IPS-NIHi11 (cell line): Measurements from ENCODE around the gene LEPR.
"Not testable (repeated sequence)": the region's sequence is repeated elsewhere in the genome, so short reads cannot be mapped to it uniquely, and the experiment has no call there.

Experiments
- DNase-seq: peaks from one replicate; pipeline ENCODE4 v3.0.0; 2012; ENCODE audit warnings: mixed read lengths, low spot score

Gene LEPR

GRCh38 chr1:65420590-65421350 is at the start of gene LEPR, which contains the start of gene LEPROT:
LEPR (plus strand) TSS chr1:65420668; CDS start chr1:65565566, 144,898 bp downstream.
LEPROT (plus strand) TSS chr1:65420668; CDS start chr1:65420725, 57 bp downstream.
- DNase-seq, result no peak

GRCh38 chr1:65371544-65371943 is 48.9 kb upstream of the LEPR start:
- no peak for DNase-seq

GRCh38 chr1:65372557-65372956 is 47.9 kb upstream of the LEPR start:
- DNase-seq, result no peak

GRCh38 chr1:65377496-65378246 is 42.8 kb upstream of the LEPR start:
- DNase-seq, result no peak

GRCh38 chr1:65378247-65378946 is 42.1 kb upstream of the LEPR start:
- DNase-seq, result no peak

DNA sequence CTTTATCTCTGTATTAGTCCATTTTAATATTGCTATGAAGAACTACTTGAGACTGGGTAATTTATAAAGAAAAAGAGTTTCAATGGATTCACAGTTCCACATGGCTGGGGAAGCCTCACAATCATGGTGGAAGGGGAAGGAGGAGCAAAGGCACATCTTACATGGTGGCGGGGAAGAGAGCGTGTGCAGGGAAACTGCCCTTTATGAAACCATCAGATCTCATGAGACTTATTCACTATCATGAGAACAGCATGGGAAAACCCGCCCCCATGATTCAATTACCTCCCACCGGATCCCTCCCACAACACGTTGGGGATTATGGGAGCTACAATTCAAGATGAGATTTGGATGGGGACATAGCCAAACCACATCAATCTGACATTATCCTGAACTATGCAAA is 36.0 kb upstream of the LEPR start:
- DNase-seq, result not testable (repeated sequence)

DNA sequence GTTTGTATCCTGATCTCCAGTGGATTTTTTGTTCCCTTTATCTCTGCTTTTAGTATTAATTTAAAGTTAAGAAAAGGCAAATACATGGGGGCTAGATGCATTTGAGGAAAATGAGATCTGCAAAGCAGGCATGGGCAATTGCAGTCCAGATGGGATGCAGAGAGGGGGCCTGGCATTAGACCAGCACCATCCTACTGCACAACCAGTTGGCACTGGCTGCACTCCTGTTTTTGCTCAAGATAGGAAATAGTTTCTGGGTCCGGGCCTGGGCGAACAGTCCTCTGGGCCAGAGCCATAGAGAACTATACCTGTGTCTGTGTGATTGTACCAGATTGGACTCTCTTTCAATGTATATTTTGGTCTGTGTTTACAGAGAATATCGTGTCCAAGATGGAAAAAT is 34.0 kb upstream of the LEPR start:
- DNase-seq, result no peak

- no peak for DNase-seq
Observed at GRCh38 chr1:65387821-65388220, 32.6 kb upstream of the LEPR start.

DNA sequence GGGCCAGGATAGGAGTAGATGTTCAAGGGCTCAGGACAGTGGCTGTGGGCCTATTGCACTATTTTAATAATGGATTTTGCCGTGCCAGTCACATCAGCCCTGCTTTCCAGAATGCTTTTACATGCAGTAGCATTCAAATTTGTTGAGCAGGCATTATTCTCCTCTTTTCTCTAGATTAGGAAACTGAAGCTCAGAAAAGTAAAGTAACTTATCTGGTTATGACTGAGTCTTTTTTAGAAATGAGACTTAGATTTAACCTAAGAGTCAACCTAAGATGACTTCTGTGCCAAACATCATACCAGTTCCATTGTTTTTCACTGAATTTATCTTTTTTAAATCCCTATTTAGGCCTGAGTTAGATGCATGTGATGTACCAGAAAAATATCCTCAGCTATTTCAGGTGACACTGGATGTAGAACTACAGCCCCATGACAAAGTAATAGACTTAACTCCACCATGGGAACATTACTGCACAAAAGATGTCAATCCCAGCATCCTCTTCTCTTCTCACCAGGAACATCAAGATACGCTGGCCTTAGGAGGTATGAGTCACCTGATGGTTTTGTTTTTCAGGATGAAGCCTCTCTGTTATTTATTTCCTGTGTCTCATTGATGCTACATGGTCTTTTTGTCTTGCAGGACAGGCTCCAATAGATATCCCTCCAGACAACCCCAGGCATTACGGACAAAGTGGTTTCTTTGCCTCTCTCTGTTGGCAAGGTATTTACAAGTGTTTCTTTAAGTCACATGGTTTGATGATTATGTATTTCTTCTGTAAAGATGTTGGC is 31.4 kb upstream of the LEPR start:
- DNase-seq, result no peak

GRCh38 chr1:65392497-65392896 is 28.0 kb upstream of the LEPR start:
- DNase-seq, result no peak

DNA sequence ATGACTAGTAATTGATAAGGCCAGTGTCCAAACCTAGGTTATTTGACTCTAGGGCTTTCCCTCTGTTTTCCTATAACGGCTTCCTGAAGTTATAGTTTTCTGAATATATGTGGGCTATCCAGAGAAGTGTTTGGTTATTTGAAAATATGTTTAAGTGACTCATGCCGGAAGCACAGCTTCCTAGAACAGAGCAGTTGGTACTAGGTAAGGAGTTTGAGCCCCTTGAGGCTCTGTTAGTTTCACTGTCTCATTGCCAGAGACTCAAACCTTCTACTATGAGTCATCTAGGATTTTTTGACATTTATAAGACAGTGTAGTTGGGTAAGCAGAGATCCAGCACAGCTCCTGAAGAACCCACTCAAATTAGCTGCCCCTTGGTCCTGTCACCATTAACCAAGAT is 27.1 kb upstream of the LEPR start:
- no peak for DNase-seq

DNA sequence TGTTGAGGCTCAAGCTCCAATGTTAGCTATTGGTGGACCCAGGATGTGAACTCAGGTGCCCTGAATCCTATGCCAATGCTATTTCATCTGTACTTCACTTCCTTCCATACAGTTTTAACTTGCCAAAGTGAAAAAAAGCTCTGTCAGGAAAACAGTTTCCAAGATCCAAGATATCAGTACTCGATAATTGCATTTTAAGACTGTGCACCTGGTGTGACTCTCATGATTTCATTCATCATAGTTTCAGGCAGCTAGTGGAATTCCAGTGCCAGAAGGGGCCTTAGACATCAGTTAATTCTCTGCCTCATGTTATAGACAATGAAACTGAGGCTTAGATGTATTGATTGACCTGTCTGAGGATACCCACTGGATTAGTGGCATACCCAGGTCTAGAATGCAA is 26.5 kb upstream of the LEPR start:
- no peak for DNase-seq

GRCh38 chr1:65395887-65396612 is 24.4 kb upstream of the LEPR start:
- peak; percentile 10 for DNase-seq

DNA sequence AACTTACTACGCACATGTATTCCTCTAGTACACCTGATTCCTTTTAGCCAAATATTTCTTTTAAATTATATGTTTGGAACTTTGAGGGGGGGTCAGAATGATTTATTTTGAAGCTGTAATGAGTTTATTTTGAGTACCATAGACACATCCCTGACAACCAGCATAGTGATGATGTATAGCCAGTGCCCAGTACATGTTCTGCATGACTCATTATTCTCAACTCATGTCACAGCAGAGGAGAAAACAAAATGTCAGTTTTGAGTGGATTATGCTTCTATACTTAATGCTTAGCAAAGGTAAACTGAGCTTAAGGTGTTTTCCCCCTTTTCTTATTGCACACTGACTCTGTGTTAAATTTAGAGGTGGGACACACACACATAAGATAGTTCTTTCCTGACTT is 22.4 kb upstream of the LEPR start:
- DNase-seq, result no peak

- no peak for DNase-seq
Observed at GRCh38 chr1:65399003-65399402, 21.5 kb upstream of the LEPR start.

GRCh38 chr1:65401612-65402011 is 18.9 kb upstream of the LEPR start:
- no peak for DNase-seq

DNA sequence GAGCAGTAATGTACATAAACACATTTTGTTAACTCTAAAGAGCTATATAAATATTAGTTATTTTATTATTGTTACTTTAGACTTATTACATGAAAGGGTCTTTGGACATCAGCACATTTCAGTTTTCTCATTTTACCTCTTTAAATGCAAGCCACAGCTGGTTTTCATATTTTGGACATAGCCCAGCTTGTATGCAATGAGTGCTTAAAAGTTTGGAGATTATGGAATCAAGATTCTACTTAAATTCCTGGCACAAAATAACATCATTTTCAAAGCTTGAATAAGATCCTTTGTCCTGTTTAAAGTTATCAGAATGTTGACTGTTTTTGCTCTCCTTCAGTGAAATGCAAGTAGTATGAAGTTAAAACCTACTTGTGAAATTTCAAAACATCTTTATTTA is 15.5 kb upstream of the LEPR start:
- no peak for DNase-seq

DNA sequence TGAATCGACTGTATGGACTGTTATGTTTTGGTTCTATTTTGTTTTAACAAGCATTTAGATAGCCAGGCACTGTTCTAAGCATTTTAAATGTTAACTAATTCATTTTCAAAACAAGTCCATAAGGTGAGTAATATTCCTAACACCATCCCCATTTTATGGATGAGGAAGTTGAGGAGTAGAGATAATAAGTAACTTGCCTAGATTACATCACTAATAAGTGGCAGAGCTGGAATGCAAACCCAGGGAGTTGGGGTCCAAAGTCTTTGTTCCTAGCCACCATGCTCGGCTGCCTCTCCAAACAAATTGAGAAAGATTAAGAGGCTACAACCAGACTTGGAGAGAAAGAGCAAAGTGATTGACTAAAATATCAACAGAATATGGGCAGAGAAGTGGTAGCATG is 12.6 kb upstream of the LEPR start:
- DNase-seq, result no peak

DNA sequence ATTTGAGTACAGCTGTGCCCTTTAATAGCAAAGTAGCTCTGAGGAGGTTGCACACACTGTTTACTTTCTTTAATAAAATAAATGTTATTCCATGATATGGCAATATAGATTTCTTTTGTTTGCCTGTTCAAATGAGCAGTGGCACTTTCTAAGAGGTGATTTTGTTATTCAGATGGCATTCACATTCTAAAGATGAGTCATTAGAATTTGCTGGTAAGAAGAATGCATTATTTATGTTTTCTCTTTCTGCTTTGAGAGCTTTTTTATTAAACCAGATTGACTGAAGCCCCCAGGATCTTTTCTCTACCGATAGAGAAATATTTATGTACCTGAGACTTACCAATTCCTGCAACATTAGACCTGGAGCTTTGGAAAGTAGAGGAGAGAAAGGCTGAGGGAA is 11.2 kb upstream of the LEPR start:
- DNase-seq, result no peak

GRCh38 chr1:65409816-65410326 is 10.6 kb upstream of the LEPR start:
- no peak for DNase-seq
